DOHH2 (cell line): ENCODE measurements around the gene CBFB.

Experiments used
- EZH2phosphoT487 ChIP-seq: fragments of 200-600 bp; sonication (generic); IDR thresholded peaks from 2 replicates; pipeline ENCODE4 v1.6.1; 2017; ENCODE audit warnings: borderline replicate concordance, mild to moderate bottlenecking, antibody characterized with exemption, low read length, moderate library complexity, mixed read lengths
- TF ChIP-seq, protein P1 (sequence below): fragments of 200-600 bp; sonication (generic); IDR thresholded peaks from one replicate; pipeline ENCODE4 v1.5.1; 2014; ENCODE audit warnings: antibody characterized with exemption, mild to moderate bottlenecking, low read depth, low read length; ENCODE audit not compliant: poor library complexity, severe bottlenecking

DNA sequence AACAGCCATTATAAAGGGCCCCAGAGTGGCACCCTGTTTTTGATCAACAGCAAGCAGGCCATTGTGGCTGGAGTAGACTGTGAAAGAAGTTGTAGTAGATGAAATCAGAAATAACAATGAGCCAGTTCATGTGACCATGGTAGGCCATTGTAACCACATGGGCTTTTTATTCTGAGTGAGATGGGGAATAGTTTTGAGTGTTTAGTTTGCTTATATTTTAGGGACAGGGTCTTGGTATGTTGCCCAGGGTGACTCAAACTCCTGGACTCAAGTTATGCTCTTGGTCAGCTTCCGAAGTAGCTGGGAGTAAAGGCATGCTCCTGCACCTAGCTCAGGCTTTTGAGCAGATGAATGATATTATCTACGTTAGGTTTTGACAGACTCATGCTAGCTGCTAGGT is 12.0 kb downstream of the CBFB start:
- TF ChIP-seq, protein P1, sequence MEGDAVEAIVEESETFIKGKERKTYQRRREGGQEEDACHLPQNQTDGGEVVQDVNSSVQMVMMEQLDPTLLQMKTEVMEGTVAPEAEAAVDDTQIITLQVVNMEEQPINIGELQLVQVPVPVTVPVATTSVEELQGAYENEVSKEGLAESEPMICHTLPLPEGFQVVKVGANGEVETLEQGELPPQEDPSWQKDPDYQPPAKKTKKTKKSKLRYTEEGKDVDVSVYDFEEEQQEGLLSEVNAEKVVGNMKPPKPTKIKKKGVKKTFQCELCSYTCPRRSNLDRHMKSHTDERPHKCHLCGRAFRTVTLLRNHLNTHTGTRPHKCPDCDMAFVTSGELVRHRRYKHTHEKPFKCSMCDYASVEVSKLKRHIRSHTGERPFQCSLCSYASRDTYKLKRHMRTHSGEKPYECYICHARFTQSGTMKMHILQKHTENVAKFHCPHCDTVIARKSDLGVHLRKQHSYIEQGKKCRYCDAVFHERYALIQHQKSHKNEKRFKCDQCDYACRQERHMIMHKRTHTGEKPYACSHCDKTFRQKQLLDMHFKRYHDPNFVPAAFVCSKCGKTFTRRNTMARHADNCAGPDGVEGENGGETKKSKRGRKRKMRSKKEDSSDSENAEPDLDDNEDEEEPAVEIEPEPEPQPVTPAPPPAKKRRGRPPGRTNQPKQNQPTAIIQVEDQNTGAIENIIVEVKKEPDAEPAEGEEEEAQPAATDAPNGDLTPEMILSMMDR, result no peak
- no peak for TF ChIP-seq EZH2phosphoT487
